Cerebellar nuclear complex (tissue), 1 donor: ENCODE data around the gene TNS3.

Experiments used
- DNase-seq, 2 experiments: peaks; one replicate each; lab custom pipeline; 2025; lab: John Stamatoyannopoulos, UW

Gene TNS3

DNA sequence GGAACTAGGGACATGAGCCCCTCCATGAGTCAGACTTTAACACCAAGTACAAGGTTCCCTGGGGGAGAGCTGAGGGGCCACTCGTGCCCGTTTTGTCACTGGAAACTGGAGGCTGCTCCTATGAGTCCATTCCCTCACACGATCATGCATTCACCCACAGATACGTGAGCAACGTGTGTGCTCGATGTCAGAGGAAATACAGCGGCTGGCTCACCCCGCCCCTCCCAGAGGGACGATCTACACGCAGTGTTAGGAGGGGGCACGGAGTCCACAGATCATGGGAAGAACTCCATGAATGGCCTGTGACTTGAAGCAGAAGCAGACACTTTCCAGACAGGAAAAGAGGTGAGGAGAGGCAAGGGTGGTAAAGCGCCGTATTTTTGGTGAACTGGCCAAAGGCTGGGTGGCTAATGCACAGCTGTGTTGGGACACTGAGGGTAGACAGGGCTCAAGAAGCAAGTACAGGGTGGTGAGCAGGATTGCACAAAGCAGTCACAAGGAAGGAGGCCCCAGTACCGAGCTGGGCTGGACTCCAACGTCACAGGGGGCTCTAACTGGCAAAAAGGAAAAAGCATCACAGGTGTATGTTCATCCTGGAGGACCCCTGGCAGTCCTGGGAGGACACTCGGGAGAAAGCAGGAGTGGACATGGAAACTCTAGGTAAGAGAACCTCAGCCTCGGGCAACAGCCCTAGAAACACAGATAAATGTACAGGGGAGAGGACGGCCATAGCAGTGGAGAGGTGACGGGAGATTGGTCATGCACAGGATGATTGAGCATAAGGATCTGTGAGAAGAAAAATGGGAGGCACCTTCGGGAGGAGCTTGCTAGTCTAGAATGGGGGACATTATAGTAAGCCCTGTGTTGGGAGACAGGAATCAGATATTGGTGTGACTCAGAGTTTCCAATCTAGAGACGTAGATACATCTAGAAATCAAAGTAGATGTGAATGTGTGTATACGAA, 41.2 kb downstream of the TNS3 start:
- no peak for DNase-seq

DNA sequence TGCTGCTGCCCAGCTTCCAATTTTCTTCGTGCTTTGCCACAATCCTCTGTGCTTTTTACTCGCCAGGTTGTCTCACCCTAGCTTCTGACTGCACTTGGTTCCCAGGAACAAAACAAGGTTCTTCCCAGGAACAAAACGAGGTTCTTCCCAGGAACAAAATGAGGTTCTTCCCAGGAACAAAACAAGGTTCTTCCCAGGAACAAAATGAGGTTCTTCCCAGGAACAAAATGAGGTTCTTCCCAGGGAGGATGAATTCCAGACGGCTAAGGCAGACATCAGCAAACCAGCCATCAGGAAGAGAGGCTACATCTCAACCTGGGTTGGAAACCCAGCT, 41.9 kb downstream of the TNS3 start:
- DNase-seq, result no peak

DNA sequence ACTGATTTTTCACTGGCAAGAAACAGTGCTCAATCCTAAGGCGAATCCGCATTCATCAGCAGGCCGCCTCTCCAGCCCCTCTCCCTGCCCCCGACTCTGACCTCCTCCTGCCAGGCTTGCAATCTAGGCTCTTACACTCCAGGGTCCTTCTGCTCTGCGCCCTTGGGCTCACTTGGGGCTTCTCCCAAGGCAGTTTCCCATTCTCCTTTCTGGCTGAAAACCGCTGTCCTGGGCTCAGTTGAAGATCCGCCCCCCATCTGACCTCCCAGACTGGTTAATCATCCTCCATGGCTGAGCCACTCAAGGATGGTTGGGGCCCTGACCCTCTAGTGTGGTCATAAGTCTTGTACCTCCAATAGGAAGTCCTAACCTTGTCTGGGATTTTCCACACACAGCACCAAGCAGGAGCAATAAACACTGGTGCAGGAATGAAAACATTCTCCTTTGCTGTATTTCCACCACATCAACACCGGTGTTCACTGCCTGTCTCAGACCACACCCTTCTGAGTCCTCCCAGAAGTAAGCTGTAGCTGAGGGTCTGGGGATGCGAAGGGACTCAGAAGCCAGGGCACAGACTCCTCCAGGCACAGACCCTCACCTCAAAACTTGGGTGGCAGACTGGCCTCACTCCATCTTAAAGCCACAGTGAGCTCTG, 42.4 kb downstream of the TNS3 start:
- no peak for DNase-seq

DNA sequence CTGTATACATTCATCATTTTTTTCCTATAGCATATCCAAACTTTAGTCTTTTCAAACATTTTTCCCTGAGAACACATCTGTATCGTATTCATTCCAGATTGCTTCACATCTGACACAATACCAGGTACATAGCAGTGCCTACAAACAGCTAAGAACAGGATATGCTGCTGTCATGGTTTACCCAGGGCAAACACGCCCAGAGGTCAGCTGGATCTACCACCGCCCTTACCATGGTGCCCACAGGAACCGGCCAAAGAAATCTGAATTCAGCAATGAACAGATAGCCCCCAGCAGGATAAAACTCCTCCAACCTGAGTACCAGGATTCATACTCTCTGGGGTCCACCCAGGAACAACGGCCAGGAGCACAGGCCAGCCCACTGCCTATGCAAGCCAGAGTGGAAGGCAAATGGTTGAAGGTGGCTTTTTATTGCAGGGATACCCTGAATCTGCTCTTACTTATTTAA, 43.0 kb downstream of the TNS3 start:
- DNase-seq, result no peak

DNA sequence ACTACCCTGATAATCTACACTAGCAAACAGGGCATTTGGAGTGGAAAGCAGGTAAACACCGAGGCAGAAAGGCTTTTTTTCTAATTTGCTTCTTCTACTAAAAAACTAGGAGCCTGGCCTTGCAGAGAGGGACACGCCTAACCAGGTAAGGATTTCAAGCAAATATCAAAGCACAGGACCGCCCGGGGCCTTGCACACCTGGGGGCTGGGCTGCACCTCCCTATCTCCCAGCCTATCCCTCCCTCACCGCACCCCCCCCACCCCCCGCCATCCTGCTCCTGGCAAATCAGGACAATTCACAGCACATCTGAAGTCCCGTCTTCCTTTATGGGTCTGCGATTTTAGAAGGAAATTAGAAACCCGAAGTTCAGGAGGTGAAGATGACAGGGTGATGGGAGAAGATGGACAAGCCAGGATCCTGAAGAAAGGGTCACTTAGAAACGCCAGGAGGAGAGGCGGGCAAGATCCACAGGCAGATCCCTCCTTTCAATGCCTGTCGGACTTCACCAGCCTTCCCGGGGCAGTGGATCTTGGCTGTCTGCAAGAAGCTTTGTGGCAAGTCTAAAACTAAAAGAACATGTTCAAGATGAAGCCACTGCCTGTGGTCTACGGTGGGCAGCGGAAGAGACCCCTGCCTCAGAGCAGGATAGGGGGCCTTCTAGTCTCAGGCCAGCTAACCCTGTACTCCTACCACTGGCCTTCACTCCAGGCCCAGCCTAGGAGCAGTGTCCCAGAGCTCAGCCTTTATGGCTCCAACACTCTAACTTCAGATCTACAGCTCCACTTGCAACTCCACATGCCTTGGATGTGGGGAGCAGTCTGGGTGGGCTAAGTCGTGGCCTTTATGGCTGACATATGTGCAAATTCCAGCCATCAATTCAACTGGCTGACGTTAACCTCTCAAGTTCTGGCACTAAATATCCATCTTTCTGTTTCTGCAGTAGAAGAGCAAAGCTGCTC, 43.9 kb downstream of the TNS3 start:
- DNase-seq, result no peak

DNA sequence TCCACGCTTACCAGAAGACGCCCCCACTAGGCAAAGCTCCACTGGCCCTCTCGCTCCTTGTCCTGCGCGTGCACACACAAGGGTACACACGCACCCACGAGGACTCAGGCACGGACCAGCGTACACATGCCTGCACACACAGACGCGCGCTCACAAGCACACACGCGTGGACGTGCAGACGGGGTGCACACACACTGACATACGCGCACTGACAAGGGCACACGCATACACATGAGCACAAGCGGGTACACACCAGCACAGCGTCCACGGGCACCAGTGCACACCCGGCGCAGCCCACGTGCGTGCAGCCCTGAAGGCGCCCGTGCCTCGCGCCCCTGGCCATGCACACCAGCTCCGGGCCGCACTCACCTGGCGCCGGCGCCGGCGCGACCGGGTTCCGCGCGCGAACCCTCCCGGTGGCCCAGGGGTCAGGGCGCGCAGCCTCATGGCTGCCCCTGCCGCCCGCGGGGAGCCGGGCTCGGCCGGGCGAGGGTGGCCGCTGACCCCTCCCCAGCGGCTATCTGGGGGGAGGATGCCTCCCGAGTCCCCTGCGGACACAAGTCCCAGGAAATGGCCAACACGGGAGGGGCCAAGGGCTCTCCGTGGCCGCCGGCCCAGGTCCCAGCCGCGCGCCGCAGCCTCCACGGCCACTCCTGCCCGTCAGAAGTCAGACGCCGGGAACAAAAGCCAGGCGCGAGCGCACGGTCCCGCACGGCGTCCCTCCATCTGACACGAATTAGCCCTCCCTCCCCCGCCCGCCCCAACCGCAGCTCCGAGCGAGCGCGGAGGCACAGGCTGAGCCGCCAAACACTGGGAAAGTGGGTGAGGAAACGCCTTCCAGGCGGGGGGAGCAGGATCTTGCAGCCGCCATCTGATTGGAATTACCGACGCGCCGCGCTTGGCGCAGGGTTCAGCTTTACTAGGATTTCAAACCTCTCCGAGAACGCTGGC, 45.0 kb downstream of the TNS3 start:
- DNase-seq, result peak in 1 of 2 experiments; percentile 15

DNA sequence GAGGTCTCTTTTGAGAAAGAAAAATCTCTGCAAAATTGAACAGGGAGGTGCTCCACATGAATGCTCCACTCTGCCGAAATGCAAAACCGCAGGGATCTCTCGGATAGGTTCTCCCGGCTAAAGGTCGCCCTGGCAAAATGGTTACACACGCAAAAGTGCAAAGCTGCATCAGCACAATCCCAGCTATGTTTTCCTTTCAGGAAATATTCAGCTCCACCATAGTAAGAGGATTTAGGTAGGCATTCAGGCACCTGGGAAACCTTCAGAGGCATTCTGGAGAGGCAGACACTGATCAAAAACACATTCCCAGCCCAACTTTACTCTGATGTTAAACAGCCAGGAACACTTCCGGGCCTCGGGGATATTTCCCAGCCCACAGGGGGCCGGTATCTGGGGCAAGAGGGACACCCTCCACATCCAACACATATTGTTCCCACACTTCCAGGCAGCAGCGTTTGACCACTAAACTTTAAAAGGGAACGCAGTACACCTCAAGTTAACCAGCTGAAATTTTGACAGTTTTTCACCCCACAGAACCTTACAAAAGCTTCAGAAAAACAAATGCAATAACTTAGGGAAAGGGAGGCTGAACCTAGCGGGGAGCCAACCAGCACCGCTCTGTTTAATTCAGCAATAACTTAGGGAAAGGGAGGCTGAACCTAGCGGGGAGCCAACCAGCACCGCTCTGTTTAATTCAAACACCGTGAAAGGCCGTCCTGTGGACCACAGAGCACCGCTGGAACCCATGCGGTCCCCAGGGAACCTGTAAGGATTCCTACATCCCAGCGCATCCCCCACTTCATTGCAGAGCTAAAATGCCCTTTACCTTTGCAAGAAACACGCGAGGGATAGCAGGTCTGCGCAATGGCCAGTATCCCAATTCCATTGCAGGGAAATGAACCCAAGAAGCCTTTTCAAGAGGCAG, 45.9 kb downstream of the TNS3 start:
- no peak for DNase-seq

DNA sequence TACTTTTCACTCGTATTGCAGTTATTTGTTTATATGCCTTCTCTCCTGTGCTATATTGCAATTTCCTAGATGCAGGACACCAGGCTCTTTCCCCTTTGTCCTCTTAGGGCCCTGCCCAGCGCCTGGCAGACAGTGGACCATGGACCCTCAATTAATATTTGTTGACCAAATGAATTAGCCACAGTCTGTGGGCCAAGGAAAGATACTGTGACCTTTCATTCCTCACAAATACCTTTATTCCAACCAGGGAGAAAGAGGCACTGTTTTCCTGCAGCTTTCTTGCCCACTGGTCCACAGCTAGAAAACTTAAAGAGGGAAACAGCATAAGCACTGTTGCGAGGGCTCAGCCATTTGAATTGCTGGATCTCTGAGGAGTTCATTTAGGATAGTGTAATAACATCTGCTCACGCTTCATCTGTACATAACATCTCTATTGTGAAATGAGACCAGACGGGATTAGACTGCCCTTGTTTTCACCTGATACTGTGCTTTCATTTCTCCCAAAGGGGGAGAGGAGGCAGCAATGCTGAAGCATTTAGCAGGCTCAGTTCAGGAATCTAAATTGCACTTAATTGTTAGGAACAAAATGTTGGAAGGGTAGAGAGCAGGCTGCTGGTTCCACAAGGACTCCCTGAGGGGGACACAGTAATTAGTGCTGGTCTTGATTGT, 46.7 kb downstream of the TNS3 start:
- no peak for DNase-seq

DNA sequence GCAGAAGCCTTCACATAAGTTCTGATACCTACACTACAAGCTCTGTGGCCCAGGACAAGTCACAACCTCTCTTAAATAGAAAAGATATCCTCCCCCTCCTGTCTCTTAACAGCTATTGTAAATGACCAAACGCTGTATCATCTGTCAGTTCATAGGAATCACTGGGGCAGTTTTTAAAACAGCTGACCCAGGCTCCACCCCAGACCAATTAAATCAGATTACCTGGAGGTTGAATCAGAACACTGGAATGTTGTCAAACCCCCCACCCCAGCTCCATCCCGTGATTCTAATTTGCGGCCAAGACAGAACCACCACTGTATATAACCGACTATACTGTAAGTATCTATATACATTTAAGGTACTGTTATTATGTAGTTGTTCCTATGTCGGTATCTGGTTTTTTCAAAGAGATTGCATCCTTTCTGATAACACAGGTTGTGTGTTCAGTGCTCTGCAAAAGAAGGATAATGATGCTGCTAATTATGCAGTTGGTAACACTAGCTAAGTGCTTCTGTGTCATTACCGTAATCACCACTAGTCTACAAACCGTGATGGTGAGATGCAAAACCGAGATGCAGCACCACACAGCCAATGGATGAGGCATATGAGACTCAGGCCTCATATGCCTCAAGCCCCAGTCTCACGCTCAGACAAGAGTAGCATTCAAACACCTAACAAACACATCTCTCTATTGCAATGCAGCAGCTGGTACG, 47.4 kb downstream of the TNS3 start:
- no peak for DNase-seq

DNA sequence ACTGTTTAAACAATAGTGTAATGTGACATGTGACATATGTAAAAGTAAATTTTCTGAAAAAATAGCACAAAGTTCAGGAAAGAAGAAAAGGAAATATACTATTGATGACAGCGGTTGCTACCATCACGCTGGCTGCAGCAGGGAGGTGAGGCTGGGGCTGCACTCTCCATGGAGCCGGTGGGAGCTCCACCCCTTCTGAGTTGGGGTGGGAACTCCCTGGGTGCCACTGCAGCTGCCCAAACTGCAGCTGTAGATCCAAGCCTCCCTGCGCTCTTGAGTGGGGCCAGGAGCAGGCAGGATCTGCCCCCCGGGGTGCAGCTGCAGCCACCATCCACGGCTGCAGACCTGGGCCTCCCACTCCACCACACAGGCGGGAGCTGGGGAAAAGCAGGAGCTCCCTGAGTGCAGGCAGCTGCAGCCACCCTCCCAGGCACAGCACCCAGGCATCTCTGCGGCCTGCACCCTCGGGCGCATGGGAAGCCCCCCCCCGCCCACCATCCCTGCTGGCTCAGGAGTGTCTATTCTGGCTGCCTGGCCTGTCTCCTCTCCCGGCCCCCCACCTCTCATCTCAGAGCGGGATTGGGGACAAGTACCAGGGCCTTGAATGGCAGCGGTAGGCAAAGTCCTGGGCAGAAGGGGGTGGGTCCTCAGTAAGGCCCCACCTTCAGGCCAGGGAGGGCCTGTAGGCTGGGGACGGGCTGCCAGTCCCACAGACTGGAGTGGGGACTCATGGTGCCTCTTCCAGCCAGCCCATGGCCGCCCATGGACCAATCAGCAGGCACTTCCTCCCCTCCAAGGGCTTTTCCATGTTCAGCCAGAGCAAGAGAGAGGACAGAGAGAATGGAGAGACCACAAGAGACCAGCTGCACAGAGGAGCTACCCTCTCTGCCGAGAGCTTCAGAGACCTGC, 50.1 kb downstream of the TNS3 start:
- DNase-seq, result no peak

DNA sequence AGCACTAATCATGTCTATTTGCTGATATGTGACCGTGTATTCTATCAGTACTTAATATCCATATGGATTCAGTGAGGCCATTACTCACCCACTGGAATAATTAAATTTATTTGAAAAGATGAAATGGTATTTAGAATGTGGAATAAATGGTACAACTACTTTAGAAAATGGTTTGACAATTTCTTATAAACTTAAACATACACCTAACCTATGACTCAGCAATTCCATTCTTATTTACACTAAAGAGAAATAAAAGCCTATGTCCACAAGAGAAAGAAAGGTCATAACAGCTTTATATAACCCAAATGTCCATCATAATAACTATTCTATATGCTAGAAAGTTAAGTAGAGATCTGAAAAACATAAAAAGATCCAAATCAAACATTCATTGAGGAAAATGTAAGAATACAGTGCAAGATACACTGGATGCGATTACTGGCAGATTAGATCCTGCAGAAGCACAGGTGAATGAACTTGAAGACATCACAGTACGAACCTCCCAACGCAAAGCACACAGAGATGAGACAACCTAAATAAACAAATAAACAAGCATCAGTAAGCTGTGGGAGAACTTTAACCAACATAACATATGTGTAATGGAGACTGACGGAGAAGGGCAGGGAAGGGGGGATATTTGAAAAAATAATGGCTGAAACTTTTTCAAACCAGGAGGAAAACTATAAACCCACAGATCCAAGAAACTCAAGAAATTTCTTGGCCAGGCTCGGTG, 51.9 kb downstream of the TNS3 start:
- DNase-seq, result no peak

DNA sequence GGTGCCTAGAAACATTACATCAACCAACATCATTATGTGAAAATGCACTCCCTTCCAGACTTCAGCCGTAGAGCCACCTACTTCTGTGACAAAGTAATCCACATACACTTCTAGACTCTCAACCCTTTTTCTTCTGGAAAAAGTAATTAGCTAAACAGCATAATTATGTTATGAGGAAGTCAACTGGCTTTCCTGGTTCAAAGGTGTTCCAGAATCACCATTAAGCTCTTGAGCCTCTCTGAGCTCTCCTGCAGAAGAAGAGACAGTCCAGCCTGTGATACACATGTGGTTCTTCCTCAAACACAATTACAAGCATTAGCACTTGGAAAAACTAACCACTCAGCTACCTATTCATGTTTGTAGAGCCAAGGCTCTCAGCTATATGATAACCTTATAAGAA, 52.5 kb downstream of the TNS3 start:
- no peak for DNase-seq

DNA sequence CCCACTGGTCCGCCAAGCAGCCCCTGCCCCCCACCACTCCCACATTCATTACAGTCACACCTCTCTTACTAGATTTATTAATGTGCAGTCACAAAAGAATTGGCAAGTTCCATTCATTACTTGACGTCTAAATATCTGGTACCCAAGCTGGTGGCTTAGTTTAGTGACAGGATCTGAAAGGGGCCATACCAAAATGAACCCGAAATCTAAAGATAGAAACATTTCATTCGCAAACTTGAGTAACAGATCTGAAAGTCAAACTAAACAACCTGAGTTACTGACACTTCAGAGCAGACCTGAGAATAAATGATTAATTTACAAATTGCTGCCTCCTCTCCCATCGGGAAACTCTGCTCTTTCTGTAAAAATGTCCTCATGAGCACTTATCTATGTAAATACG, 53.4 kb downstream of the TNS3 start:
- DNase-seq, result no peak

DNA sequence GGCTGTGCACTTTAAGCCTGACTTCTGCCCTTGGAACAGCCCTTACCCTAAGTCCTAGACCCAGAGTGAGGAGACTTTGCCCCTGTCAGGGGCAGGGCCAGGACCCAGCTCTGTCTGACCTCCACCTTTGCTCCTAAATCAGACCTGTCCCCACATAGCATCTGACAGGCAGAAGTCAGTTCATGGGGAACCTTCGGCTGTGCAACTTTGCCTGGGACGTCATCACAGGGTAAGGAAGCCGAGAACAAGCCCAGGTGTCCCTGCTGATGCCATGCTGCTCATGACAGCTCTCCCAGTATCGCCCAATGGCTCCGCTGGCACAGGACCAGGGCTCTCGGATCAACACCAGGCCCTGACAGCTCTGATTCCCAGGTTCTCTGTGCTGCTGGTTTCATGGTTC, 55.4 kb downstream of the TNS3 start:
- no peak for DNase-seq

DNA sequence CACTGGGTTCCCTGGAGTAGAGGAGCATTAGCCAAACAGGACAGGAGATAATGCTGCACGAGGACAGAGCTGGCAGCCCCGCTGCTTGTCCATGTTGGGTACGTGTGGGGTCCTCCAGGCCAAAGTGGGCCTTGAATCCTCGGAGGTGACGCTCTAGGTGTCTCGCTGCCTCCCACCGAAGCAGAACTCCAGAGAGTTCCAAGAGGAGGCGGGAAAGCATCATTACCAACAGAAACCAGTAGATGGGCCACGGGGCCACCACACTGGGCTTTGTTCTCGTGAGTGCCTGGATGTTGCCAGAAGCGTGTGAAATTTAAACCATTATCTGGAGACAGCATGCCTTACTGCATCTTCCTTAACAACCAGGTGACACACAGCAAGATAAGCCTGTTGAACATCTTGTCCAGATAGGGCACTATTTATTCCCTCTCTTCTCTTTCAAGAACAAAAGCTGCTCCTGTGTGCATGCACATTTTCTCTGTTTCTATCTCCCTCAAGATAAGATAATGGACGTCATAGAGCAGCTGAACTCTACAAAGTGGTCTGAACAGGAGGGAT, 56.8 kb downstream of the TNS3 start:
- no peak for DNase-seq

DNA sequence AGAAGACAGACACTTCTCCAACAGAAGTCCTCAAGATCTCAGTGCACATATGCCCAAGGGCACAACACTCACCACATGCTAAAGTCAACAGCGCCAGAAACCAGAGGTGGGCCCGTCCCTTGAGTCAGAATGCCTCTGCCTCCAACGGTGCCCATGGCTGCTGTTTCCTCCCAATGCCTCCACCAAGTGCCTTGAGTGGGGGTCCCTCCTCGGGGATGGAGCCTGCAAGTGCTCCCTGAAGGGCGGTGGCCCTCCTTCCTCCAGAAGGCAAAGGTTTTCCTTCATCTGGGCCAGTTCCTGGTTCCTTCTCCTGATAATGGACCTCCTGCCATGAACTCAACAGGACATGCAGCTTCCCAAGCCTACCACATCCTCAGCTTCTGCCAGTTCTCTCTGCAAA, 58.5 kb downstream of the TNS3 start:
- no peak for DNase-seq
